WTC11 (cell line): ENCODE data around the gene TNFRSF13B. TPM values are rescaled to one million over a fixed set of nuclear protein-coding genes. Genes with fewer than 3 reads are reported as not detected.

ENCODE experiments used
- ATAC-seq: fragments of 200-7000 bp; cut with Tn5 transposase; 2 replicates; pipeline ENCODE4 v1.10.0; 2021; ENCODE audit warnings: mild to moderate bottlenecking, moderate library complexity
- CTCF ChIA-PET: fragments of 300-600 bp; sonication (Branson Sonifier 250); formaldehyde crosslinking; loops from one replicate; lab custom pipeline; 2021; ENCODE audit warnings: antibody characterized with exemption; lab: Charles Lee
- POLR2A ChIA-PET: fragments of 350-600 bp; sonication (Branson Sonifier 250); formaldehyde crosslinking; loops from one replicate; lab custom pipeline; 2021; ENCODE audit warnings: antibody characterized with exemption; lab: Charles Lee
- DNase-seq: peaks from one replicate; pipeline ENCODE4 v3.0.0; 2021; ENCODE audit warnings: low spot score
- H3K27ac Mint-ChIP-seq: 2 replicates; pipeline ENCODE4 v1.8.0; 2021; ENCODE audit warnings: mixed read lengths
- H3K27me3 Mint-ChIP-seq: 2 replicates; pipeline ENCODE4 v1.8.0; 2021; ENCODE audit warnings: low read depth, mild to moderate bottlenecking, moderate library complexity, mixed read lengths
- H3K36me3 Mint-ChIP-seq: 2 replicates; pipeline ENCODE4 v1.8.0; 2021; ENCODE audit warnings: mixed read lengths
- H3K4me1 Mint-ChIP-seq: 2 replicates; pipeline ENCODE4 v1.8.0; 2022; ENCODE audit warnings: mixed read lengths
- H3K4me3 Mint-ChIP-seq: 2 replicates; pipeline ENCODE4 v1.8.0; 2021; ENCODE audit warnings: mild to moderate bottlenecking, moderate library complexity, mixed read lengths
- H3K9me3 Mint-ChIP-seq: 2 replicates; pipeline ENCODE4 v1.8.0; 2021; ENCODE audit warnings: mixed read lengths
- ATF2 ChIP-seq: sonication (generic); formaldehyde crosslinking; IDR thresholded peaks from 2 replicates; pipeline ENCODE4 v1.8.1; 2022; ENCODE audit warnings: low read depth, missing genetic modification reagents, borderline replicate concordance
- ATF3 ChIP-seq: sonication (generic); formaldehyde crosslinking; conservative IDR thresholded peaks from 2 replicates; pipeline ENCODE4 v1.8.1; 2022; ENCODE audit warnings: mild to moderate bottlenecking, missing genetic modification reagents
- CBFB ChIP-seq: sonication (generic); formaldehyde crosslinking; IDR thresholded peaks from 2 replicates; pipeline ENCODE4 v1.8.1; 2022; ENCODE audit warnings: mild to moderate bottlenecking, low read depth, missing genetic modification reagents
- CDX4 ChIP-seq: fragments of 250-450 bp; sonication (Bioruptor Pico); IDR thresholded peaks from 2 replicates; pipeline ENCODE4 v1.9.0; 2021; ENCODE audit warnings: moderate library complexity, mild to moderate bottlenecking, inconsistent platforms, borderline replicate concordance
- EMX1 ChIP-seq: fragments of 250-450 bp; sonication (Bioruptor Pico); IDR thresholded peaks from 2 replicates; pipeline ENCODE4 v1.8.0; 2021; ENCODE audit warnings: mild to moderate bottlenecking
- FOXJ3 ChIP-seq: sonication (generic); formaldehyde crosslinking; IDR thresholded peaks from 2 replicates; pipeline ENCODE4 v1.9.0; 2021; ENCODE audit warnings: missing genetic modification reagents, mild to moderate bottlenecking, borderline replicate concordance
- FOXK1 ChIP-seq: sonication (generic); formaldehyde crosslinking; IDR thresholded peaks from 2 replicates; pipeline ENCODE4 v1.8.0; 2022; ENCODE audit warnings: mild to moderate bottlenecking, moderate library complexity, missing genetic modification reagents
- GTF2I ChIP-seq: fragments of 250-450 bp; sonication (Bioruptor Pico); conservative IDR thresholded peaks from 2 replicates; pipeline ENCODE4 v1.4.0; 2021; ENCODE audit warnings: mild to moderate bottlenecking
- HMGA2 ChIP-seq: fragments of 250-450 bp; sonication (Bioruptor Pico); IDR thresholded peaks from 2 replicates; pipeline ENCODE4 v1.4.0; 2021; ENCODE audit warnings: mild to moderate bottlenecking, moderate library complexity
- JUN ChIP-seq: sonication (generic); formaldehyde crosslinking; IDR thresholded peaks from 2 replicates; pipeline ENCODE4 v1.8.0; 2023; ENCODE audit warnings: mild to moderate bottlenecking, missing genetic modification reagents
- KAT7 ChIP-seq: sonication (generic); formaldehyde crosslinking; IDR thresholded peaks from 2 replicates; pipeline ENCODE4 v1.8.1; 2023; ENCODE audit warnings: missing genetic modification reagents, mild to moderate bottlenecking, borderline replicate concordance
- MAX ChIP-seq: sonication (generic); formaldehyde crosslinking; IDR thresholded peaks from 2 replicates; pipeline ENCODE4 v1.8.0; 2022; ENCODE audit warnings: mild to moderate bottlenecking, missing genetic modification reagents
- MLX ChIP-seq: sonication (generic); formaldehyde crosslinking; IDR thresholded peaks from 2 replicates; pipeline ENCODE4 v1.8.1; 2023; ENCODE audit warnings: mild to moderate bottlenecking, missing genetic modification reagents, moderate library complexity
- MYBL2 ChIP-seq: sonication (generic); formaldehyde crosslinking; IDR thresholded peaks from 2 replicates; pipeline ENCODE4 v1.8.1; 2023; ENCODE audit warnings: mild to moderate bottlenecking, moderate library complexity, missing genetic modification reagents
- NFATC4 ChIP-seq: fragments of 250-450 bp; sonication (Bioruptor Pico); IDR thresholded peaks from 2 replicates; pipeline ENCODE4 v1.9.0; 2021; ENCODE audit warnings: mild to moderate bottlenecking
- RORB ChIP-seq: fragments of 250-450 bp; sonication (Bioruptor Pico); IDR thresholded peaks from 2 replicates; pipeline ENCODE4 v1.9.0; 2021; ENCODE audit warnings: mild to moderate bottlenecking
- SOX15 ChIP-seq: fragments of 250-450 bp; sonication (Bioruptor Pico); IDR thresholded peaks from 2 replicates; pipeline ENCODE4 v1.9.0; 2021; ENCODE audit warnings: mild to moderate bottlenecking
- TEAD1 ChIP-seq: sonication (generic); formaldehyde crosslinking; IDR thresholded peaks from 2 replicates; pipeline ENCODE4 v1.8.0; 2022; ENCODE audit warnings: mild to moderate bottlenecking, missing genetic modification reagents
- USF2 ChIP-seq: sonication (generic); formaldehyde crosslinking; IDR thresholded peaks from 2 replicates; pipeline ENCODE4 v1.8.1; 2023; ENCODE audit warnings: mild to moderate bottlenecking, missing genetic modification reagents, moderate library complexity
- ZBTB43 ChIP-seq: sonication (generic); formaldehyde crosslinking; IDR thresholded peaks from 2 replicates; pipeline ENCODE4 v1.8.1; 2023; ENCODE audit warnings: mild to moderate bottlenecking, missing genetic modification reagents
- ZNF121 ChIP-seq: sonication (generic); formaldehyde crosslinking; IDR thresholded peaks from 2 replicates; pipeline ENCODE4 v1.8.0; 2023; ENCODE audit warnings: missing genetic modification reagents
- ZNF138 ChIP-seq: sonication (generic); formaldehyde crosslinking; conservative IDR thresholded peaks from 2 replicates; pipeline ENCODE4 v1.8.1; 2022; ENCODE audit warnings: mild to moderate bottlenecking, moderate library complexity, missing genetic modification reagents
- ZNF281 ChIP-seq: sonication (generic); formaldehyde crosslinking; IDR thresholded peaks from 2 replicates; pipeline ENCODE4 v1.8.0; 2023; ENCODE audit warnings: mild to moderate bottlenecking, missing genetic modification reagents
- ZNF423 ChIP-seq: fragments of 250-450 bp; sonication (Bioruptor Pico); IDR thresholded peaks from 2 replicates; pipeline ENCODE4 v2.1.2; 2022; ENCODE audit warnings: mild to moderate bottlenecking, moderate library complexity
- ZNF671 ChIP-seq: fragments of 250-450 bp; sonication (Bioruptor Pico); IDR thresholded peaks from 2 replicates; pipeline ENCODE4 v1.8.0; 2021; ENCODE audit warnings: mild to moderate bottlenecking
- total RNA-seq: library from RNA; stranded (reverse); gene quantifications from 3 replicates; pipeline ENCODE4 v1.2.3, GENCODE V29; 2021

Gene TNFRSF13B
- total RNA-seq, 1 experiment from 2014 or later = not detected

GRCh38 chr17:16937431-16937830 is 34.5 kb downstream of the TNFRSF13B start:
- Mint-ChIP-seq H3K27ac (no peak overlapping the region), H3K9me3 (no peaks in the 10 kb centered on the region), H3K4me1 (peaks cover 28% of the 10 kb centered on the region), H3K36me3 (no peaks in the 10 kb centered on the region), H3K4me3 (no peak overlapping the region), H3K27me3 (no peaks in the 10 kb centered on the region)
- ChIA-PET POLR2A (no interaction called here), CTCF (interaction anchor here (2.2 kb wide), 1 partner anchor 54 kb away, joined by 6 read pairs; no protein-coding TSS in a partner anchor)
- TF ChIP-seq ZNF138 (no peak), TEAD1 (no peak), FOXK1 (CRISPR knock-in tag) (no peak), SOX15 (CRISPR knock-in tag) (no peak), RORB (no peak), GTF2I (CRISPR knock-in tag) (no peak), USF2 (CRISPR knock-in tag) (no peak), EMX1 (CRISPR knock-in tag) (no peak)
- DNase-seq = peak; percentile 1
- ATAC-seq = no peak

- Mint-ChIP-seq H3K4me3 (no peak overlapping the region), H3K4me1 (peaks cover 28% of the 10 kb centered on the region), H3K27ac (no peak overlapping the region), H3K9me3 (no peaks in the 10 kb centered on the region), H3K36me3 (no peaks in the 10 kb centered on the region), H3K27me3 (no peaks in the 10 kb centered on the region)
- CTCF ChIA-PET = interaction anchor here (1.6 kb wide), 1 partner anchor 55 kb away, joined by 5 read pairs; no protein-coding TSS in a partner anchor
- no peak for TF ChIP-seq JUN
- no peak for TF ChIP-seq CDX4
- TF ChIP-seq ZBTB43 = no peak
- no peak for TF ChIP-seq MLX
- no peak for TF ChIP-seq GTF2I (CRISPR knock-in tag)
- TF ChIP-seq ZNF138 = no peak
- no peak for TF ChIP-seq ZNF671
- no peak for TF ChIP-seq ZNF423
- no peak for TF ChIP-seq HMGA2 (CRISPR knock-in tag)
- no peak for TF ChIP-seq MAX (CRISPR knock-in tag)
- no peak for TF ChIP-seq ZNF121 (CRISPR knock-in tag)
- TF ChIP-seq FOXJ3 (CRISPR knock-in tag) = no peak
- no peak for ATAC-seq
- DNase-seq = peak; percentile 3
- POLR2A ChIA-PET = no interaction called here
These were observed 35.2 kb downstream of the TNFRSF13B start for GRCh38 chr17:16936536-16937310.

- Mint-ChIP-seq H3K27me3 (no peaks in the 10 kb centered on the region), H3K4me3 (no peak overlapping the region), H3K27ac (no peak overlapping the region), H3K36me3 (no peaks in the 10 kb centered on the region), H3K9me3 (no peaks in the 10 kb centered on the region), H3K4me1 (peaks cover 28% of the 10 kb centered on the region)
- TF ChIP-seq KAT7 = no peak
- TF ChIP-seq ATF3 (CRISPR knock-in tag) = no peak
- TF ChIP-seq ATF2 (CRISPR knock-in tag) = no peak
- no peak for TF ChIP-seq CBFB
- no peak for TF ChIP-seq MYBL2 (CRISPR knock-in tag)
- no peak for TF ChIP-seq ZNF281 (CRISPR knock-in tag)
- TF ChIP-seq NFATC4 (CRISPR knock-in tag) = no peak
- CTCF ChIA-PET = interaction anchor here (0.6 to 1.6 kb wide), 2 partner anchors 31 to 56 kb away, joined by 3 to 5 read pairs; no protein-coding TSS in a partner anchor
- POLR2A ChIA-PET = no interaction called here
- no peak for ATAC-seq
- peak; percentile 4 for DNase-seq
These were observed 36.1 kb downstream of the TNFRSF13B start for GRCh38 chr17:16935786-16936185.
